Vagina (tissue), 2 donors: ENCODE results near the gene ANKS3.

Experiments
- CTCF ChIP-seq, 3 experiments: fragments of 450-650 bp in 2 of 3; fragments of 200-600 bp in 1 of 3; sonication (generic) in 1 of 3; IDR thresholded peaks; one replicate each; pipeline ENCODE4 v1.5.1; 2017 to 2019; ENCODE audit warnings: antibody characterized with exemption in 3 of 3, mild to moderate bottlenecking in 2 of 3, moderate library complexity in 2 of 3
- POLR2A ChIP-seq, 2 donors: fragments of 450-650 bp; IDR thresholded peaks; one replicate each; pipeline ENCODE4 v1.6.1; 2017; ENCODE audit warnings: antibody characterized with exemption in 2 of 2, mild to moderate bottlenecking in 2 of 2, moderate library complexity in 2 of 2

GRCh38 chr16:4674926-4675530 is 59.0 kb downstream of the ANKS3 start:
- TF ChIP-seq CTCF (IDR thresholded peaks at IDR 0.05), result no peak
- no peak for TF ChIP-seq POLR2A (IDR thresholded peaks at IDR 0.05)
